ENCODE data around the gene STXBP3.

STXBP3 gene

GRCh38 chr1:108847494-108847893 is 101.0 kb downstream of the STXBP3 start:
- no peak for DNase-seq

- DNase-seq, result no peak
Measured at GRCh38 chr1:108848806-108849205, 102.3 kb downstream of the STXBP3 start.

DNA sequence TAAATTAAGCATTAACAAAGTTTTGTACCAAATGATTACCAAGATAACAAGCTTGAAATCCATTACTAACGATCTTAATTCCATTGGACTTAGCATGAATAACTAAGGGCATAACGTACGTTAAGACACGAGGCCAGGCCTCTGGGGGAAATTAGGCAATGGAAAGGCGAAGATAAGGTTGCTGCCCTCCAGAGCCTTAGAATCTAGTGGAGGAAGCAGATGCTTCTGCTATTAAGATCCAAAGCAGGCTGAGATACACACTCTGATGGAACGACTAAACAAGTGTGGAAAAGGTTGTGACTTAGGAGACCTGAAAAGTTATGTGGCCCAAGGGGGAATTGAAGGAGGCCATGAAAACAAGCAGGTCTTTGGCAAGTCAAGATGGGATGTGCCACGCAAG is 104.5 kb downstream of the STXBP3 start:
- DNase-seq, result no peak

DNA sequence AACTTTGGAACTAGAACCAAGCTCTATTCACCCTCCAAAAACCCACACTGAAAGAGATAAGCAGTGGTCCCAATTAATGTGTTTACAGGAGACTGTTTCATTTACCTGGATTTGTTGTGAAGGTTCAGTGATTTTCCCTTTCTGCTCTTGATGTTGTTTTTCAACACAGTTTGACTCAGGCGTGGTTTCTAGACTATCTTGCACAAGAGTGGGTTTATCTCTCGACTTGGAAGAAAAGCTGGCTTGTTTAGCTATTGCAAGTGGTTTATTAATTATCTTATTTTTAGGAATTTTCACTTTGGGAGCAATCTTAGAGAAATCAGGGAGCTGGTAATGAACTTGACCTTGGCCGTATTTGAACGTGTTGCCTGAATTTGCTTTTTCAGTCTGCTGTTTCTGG is 105.1 kb downstream of the STXBP3 start:
- no peak for DNase-seq

- no peak for DNase-seq
Measured at GRCh38 chr1:108852221-108852975, 105.9 kb downstream of the STXBP3 start.

GRCh38 chr1:108854221-108855019 is 107.9 kb downstream of the STXBP3 start:
- no peak for DNase-seq

GRCh38 chr1:108856994-108857393 is 110.5 kb downstream of the STXBP3 start, which contains the start of gene AKNAD1:
AKNAD1 (minus strand) TSS chr1:108857094; CDS start chr1:108852664, 4,430 bp downstream.
- no peak for DNase-seq

DNA sequence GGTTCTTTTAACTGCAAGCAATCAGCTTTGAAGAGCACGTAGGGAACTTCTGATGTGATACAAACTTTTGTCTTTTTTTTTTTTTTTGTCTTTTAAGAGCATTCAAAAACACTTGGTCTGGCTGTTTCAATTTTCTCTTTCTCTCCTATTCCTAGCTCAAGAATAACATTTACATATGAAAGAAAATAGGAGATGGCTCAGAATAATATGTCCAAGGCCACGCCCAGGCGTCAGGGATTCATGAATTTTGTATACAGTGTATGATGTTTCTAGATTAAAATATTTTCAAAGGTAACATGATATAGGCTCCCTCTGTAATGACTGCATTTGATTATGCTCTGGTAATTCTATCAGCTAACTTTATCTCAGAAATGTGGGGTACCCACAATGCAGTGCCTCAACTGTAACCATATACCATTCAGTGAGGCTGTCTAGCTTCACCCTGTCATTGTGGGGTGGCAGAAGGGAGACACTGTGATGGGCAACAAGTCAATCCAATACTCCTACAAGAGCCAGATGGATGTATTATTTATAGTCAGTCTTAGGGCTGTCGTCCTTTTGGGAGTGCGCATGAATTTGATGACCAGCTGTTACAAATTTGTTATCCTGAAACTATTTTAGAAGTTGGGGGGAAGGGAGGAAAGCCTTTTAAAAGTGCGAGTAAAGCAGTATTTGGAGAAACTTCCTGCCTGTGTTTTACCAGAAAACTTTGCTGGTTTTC is 111.9 kb downstream of the STXBP3 start:
- no peak for DNase-seq
